NB4 (cell line): Measurements from ENCODE around the gene PCYT2.

ENCODE experiments used
- DNase-seq: peaks from one replicate; pipeline ENCODE4 v3.0.0; 2010; ENCODE audit warnings: low read depth
- H3K4me3 ChIP-seq: one replicate; pipeline ENCODE4 v1.5.1; 2011; ENCODE audit warnings: mild to moderate bottlenecking, low read depth, low read length, moderate library complexity
- CTCF ChIP-seq: IDR thresholded peaks from one replicate; pipeline ENCODE4 v1.5.1; 2012; ENCODE audit warnings: low read depth, low read length
- MYC ChIP-seq: IDR thresholded peaks from 2 replicates; pipeline ENCODE4 v1.6.1; 2011; ENCODE audit warnings: low read depth, low read length
- POLR2A ChIP-seq: IDR thresholded peaks from 2 replicates; pipeline ENCODE4 v1.6.1; 2011; ENCODE audit warnings: mild to moderate bottlenecking; ENCODE audit not compliant: insufficient read length; ENCODE audit errors: extremely low read depth
- TF ChIP-seq, protein P1 (sequence below): IDR thresholded peaks from 2 replicates; pipeline ENCODE4 v1.6.1; 2011; ENCODE audit warnings: low read depth, low read length

PCYT2 gene

DNA sequence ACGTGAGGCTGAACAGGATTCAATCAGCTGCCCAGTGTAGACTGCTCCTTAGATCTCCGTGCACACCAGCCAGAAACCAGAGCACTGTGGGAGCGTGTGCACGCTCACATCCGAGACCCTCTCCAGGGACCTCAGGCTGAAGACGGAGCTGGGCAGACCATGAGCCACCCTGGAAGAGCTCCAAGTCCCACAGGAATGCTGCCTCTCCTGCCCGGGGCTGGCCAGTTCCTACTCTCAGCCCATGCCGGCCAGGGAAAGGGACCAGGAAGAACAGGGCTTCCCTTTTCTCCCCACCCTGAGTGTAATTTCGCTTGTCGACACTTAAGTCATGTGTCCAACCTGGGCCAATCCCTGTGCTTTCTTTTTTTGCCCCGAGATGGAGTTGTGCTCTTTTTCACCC lies 26.7 kb downstream of the PCYT2 start:
- no peak for DNase-seq
- H3K4me3 ChIP-seq, result no peak overlapping the region
- TF ChIP-seq POLR2A, result no peak
- no peak for TF ChIP-seq CTCF
- no peak for TF ChIP-seq MYC

- no peak overlapping the region for H3K4me3 ChIP-seq
- DNase-seq, result no peak
- TF ChIP-seq CTCF, result no peak
- no peak for TF ChIP-seq MYC
- TF ChIP-seq, protein P1, sequence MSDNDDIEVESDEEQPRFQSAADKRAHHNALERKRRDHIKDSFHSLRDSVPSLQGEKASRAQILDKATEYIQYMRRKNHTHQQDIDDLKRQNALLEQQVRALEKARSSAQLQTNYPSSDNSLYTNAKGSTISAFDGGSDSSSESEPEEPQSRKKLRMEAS, result no peak
- no peak for TF ChIP-seq POLR2A
Measured at GRCh38 chr17:81879121-81879520, 32.1 kb downstream of the PCYT2 start.

DNA sequence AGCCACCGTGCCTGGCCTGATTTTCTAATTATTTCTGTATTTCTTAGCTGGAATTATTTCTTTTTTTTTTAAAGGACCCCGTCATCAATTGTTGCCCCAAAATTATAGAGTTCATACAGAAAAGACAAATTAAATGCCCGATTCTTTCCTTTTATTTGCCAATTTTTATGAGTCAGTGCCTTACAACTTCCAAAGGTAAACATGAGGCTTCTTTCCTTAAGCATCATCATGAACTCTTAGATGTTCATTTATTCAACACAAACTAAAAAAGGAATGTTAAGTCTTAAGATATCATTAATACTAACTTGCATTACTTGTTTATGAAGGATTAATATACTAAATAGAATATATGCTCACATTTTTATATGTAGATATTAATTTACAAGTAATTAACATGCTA lies 32.9 kb downstream of the PCYT2 start:
- no peak for TF ChIP-seq MYC
- TF ChIP-seq POLR2A, result no peak
- no peak for TF ChIP-seq CTCF
- TF ChIP-seq, protein P1, result no peak
- DNase-seq, result no peak
- no peak overlapping the region for H3K4me3 ChIP-seq

DNA sequence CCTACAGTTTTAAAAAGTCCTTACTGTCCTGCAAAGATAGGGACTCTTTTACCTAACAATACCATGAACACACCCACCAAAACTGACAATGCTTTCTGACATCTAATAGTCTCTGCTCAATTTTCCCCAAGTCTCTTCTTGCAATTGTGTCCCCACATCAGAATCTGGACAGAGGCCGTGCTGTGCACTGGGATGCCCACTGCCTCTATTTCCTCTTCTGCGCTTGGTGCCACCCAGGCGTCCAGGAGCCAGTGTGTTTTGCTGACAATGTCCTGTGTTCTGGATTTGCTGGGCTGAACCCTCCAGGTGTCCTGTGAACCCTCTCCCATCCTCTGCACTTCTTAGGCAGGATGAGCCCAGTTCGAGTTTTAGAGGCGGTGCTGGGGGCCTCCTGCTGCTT lies 33.6 kb downstream of the PCYT2 start:
- DNase-seq, result no peak
- no peak overlapping the region for H3K4me3 ChIP-seq
- TF ChIP-seq CTCF (no peak), POLR2A (no peak), MYC (no peak)
- TF ChIP-seq, protein P1, result no peak

DNA sequence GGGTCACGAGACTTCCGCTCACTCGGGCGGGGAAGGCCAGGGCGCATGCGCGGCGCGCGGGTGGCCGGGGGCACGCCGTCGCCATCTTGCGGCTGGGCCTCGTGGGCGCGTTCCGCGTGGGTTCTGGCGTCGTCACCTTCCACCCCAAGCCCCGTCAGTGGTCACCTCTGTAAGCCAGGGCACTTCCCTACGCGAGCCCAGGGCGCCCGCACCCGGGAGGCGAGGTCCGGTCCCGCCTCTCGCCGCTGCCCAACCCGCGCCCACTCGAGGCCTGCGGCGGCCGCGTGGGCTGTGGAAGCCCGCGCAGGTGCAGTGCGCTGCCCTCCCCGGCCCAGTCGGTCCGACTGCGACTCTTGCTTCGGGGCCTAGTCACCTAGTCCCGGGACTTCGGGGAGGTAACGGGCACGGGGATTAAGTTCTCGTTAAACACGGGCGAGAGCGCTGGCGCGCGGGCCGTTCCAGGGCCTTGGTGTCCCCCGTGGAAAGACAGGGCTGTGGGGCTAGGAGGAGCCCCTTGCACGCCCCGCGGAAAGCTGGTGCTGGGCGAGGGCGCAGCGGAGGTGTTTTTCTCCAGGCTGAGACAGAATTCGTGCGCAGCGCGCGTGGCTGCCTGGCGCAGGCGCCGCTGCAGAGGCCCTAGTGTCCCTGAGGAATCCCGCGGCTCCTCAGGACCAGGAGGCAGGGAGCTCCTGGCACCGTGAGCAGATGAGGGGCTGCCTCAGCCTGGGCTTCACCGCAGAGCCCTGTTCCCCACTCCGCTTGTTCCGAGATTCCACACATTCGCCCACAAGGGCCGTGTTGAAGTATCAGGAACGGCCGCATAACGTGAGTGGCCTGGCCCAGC lies 39.6 kb downstream of the PCYT2 start:
- peak; percentile 90 for DNase-seq
- no peak for TF ChIP-seq CTCF
- TF ChIP-seq, protein P1, result peak; percentile 96
- peak; percentile 82 for TF ChIP-seq POLR2A
- peak; percentile 99 for TF ChIP-seq MYC
- H3K4me3 ChIP-seq, result peak overlapping the region; percentile 77
